ENCODE measurements around the gene CD200. TPM values are rescaled to one million over a fixed set of nuclear protein-coding genes. Genes with fewer than 3 reads are reported as not detected.

Gene CD200
- total RNA-seq, 2 donors from 2014 or later = 2.0 to 2.6 TPM

DNA sequence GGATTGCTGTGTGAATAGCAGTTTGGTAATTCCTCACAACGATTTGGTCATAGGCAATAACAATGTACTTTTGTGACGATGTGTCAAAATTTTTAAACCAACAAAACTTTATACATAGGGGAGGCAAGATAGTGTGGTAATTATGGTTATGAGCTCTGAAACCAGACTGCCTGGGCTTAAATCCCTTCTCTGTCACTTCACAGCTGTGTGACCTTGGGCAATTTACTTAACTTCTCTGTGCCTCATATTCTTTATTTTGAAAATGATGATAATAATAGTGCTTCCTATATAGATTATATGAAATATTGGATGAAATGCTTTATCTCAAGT is 5.7 kb downstream of the CD200 start:
- no peaks in the 10 kb centered on the region for H3K9me3 ChIP-seq
- 72 to 80% methylated on average over 2 of the region's 2 CpGs for WGBS, 2 donors
- no peaks in the 10 kb centered on the region for H3K27me3 ChIP-seq
- TF ChIP-seq, protein P1, sequence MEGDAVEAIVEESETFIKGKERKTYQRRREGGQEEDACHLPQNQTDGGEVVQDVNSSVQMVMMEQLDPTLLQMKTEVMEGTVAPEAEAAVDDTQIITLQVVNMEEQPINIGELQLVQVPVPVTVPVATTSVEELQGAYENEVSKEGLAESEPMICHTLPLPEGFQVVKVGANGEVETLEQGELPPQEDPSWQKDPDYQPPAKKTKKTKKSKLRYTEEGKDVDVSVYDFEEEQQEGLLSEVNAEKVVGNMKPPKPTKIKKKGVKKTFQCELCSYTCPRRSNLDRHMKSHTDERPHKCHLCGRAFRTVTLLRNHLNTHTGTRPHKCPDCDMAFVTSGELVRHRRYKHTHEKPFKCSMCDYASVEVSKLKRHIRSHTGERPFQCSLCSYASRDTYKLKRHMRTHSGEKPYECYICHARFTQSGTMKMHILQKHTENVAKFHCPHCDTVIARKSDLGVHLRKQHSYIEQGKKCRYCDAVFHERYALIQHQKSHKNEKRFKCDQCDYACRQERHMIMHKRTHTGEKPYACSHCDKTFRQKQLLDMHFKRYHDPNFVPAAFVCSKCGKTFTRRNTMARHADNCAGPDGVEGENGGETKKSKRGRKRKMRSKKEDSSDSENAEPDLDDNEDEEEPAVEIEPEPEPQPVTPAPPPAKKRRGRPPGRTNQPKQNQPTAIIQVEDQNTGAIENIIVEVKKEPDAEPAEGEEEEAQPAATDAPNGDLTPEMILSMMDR (IDR thresholded peaks at IDR 0.05) = no peak
- no peak for TF ChIP-seq POLR2A (IDR thresholded peaks at IDR 0.05)
- H3K4me1 ChIP-seq = no peaks in the 10 kb centered on the region
- no peak for DNase-seq
- H3K27ac ChIP-seq = no peak overlapping the region
- H3K4me3 ChIP-seq = no peak overlapping the region
- intact Hi-C loops (cut with DNase I) = no loop called here
- no peak for ATAC-seq
- no peaks in the 10 kb centered on the region for H3K36me3 ChIP-seq (replicated peaks in 1 of 2; ENCODE audit: insufficient read depth in 1 of 2, low read depth in 2 of 2)

DNA sequence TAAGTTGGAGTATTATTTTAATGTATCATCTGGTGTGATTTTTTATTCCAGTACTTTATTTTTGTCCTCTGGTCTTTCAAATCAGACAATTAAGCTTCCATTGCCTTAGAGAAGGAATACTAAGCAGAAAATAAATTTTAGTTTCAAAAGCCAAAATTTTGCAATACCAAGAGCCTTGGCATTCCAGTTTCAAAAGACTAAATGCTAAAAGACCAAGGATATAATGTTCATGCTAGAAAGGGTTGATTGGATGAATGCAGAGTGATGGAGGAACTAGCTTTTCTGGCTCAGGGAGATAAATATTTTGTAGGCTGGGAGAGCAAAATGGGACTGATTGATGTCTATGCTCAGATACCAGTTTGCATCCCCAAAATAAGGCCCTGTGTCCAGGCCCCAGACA is 6.2 kb downstream of the CD200 start:
- Histone ChIP-seq H3K27ac (no peak overlapping the region), H3K27me3 (no peaks in the 10 kb centered on the region), H3K4me3 (no peak overlapping the region), H3K9me3 (no peaks in the 10 kb centered on the region), H3K36me3 (replicated peaks in 1 of 2; ENCODE audit: insufficient read depth in 1 of 2, low read depth in 2 of 2) (no peaks in the 10 kb centered on the region), H3K4me1 (no peaks in the 10 kb centered on the region)
- ATAC-seq = no peak
- TF ChIP-seq, protein P1 (IDR thresholded peaks at IDR 0.05) = no peak
- TF ChIP-seq POLR2A (IDR thresholded peaks at IDR 0.05) = no peak
- no peak for DNase-seq
- intact Hi-C loops (cut with DNase I) = no loop called here

DNA sequence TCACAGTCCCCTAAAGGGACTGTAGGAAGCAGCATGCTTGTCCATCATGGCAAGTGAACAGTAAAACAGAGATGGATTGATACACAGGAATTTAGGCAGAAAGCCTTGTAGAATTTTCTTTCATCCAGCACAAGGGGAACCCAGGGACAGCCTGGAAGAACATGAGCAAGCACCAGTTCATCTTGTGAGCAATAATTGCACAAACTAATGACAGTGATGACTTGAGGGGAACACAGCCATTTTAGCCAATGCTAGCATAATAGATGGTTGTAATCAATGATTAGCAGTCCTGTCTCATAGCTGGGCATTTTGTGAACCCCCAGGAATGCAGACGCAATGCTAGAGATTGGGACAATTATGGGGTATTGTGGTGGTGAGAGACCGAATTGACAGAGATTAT is 6.7 kb downstream of the CD200 start:
- Histone ChIP-seq H3K27ac (no peak overlapping the region), H3K9me3 (no peaks in the 10 kb centered on the region), H3K27me3 (no peaks in the 10 kb centered on the region), H3K4me1 (no peaks in the 10 kb centered on the region), H3K36me3 (replicated peaks in 1 of 2; ENCODE audit: insufficient read depth in 1 of 2, low read depth in 2 of 2) (no peaks in the 10 kb centered on the region), H3K4me3 (no peak overlapping the region)
- intact Hi-C loops (cut with DNase I) = no loop called here
- WGBS, 2 donors = 56 to 78% methylated on average over 2 of the region's 2 CpGs
- DNase-seq (no peak), ATAC-seq (no peak)
- TF ChIP-seq POLR2A (IDR thresholded peaks at IDR 0.05) = no peak
- TF ChIP-seq, protein P1 (IDR thresholded peaks at IDR 0.05) = no peak

DNA sequence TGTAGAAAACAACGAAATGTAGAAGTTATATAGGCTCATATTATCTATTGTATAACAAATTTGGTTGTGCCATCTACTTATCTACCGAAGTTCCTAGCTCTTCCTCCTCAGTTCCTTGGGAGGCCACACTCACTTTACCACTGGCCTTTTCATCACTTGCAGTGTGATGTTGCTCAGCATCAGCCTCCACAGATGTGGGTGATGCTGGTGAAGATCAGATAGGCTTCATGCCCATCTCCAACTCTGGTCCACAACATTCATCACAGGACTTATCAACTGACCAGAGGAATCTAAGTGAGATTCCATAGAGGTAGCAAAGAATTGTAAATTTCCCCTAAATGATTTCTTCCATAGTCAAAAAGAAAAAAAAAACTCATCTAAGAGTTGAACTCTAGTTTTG is 8.4 kb downstream of the CD200 start:
- intact Hi-C loops (cut with DNase I) = no loop called here
- WGBS, 2 donors = 67 to 77% methylated on average over 2 of the region's 2 CpGs
- no peaks in the 10 kb centered on the region for H3K4me1 ChIP-seq

DNA sequence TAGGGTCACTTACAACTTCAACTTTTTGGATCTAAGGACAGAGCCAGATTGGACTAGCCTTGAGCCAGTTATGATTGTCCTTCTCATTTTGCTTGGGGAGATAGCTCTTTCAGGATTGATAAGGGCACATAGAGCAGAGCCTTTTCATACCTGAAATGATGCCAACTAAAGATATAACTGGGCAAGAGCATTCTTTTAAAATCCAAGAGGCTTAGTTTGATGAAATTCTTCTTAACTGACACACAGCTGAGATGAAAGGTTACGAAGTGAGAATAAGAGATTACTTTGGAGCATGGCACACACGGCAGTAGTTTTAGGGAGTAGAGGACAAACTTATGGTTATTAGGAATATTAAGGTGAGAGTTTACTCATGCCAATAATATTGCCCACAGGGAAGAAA is 12.7 kb downstream of the CD200 start:
- H3K27ac ChIP-seq = no peak overlapping the region
- ATAC-seq = no peak

More for the DNA sequence above, 8.4 kb downstream of the CD200 start:
- no peak overlapping the region for H3K27ac ChIP-seq
- no peaks in the 10 kb centered on the region for H3K27me3 ChIP-seq
- no peak for DNase-seq
- no peaks in the 10 kb centered on the region for H3K9me3 ChIP-seq
- no peaks in the 10 kb centered on the region for H3K36me3 ChIP-seq (replicated peaks in 1 of 2; ENCODE audit: insufficient read depth in 1 of 2, low read depth in 2 of 2)
- no peak for ATAC-seq
- no peak for TF ChIP-seq POLR2A (IDR thresholded peaks at IDR 0.05)
- TF ChIP-seq, protein P1 (IDR thresholded peaks at IDR 0.05) = no peak
- H3K4me3 ChIP-seq = no peak overlapping the region

More for the DNA sequence above, 12.7 kb downstream of the CD200 start:
- 81 to 96% methylated on average over 2 of the region's 2 CpGs for WGBS, 2 donors
- no peaks in the 10 kb centered on the region for H3K4me1 ChIP-seq
- no peak for DNase-seq
- TF ChIP-seq, protein P1 (IDR thresholded peaks at IDR 0.05) = no peak
- TF ChIP-seq POLR2A (IDR thresholded peaks at IDR 0.05) = no peak
- no peaks in the 10 kb centered on the region for H3K27me3 ChIP-seq
- no peaks in the 10 kb centered on the region for H3K36me3 ChIP-seq (replicated peaks in 1 of 2; ENCODE audit: insufficient read depth in 1 of 2, low read depth in 2 of 2)
- intact Hi-C loops (cut with DNase I) = no loop called here
- no peak overlapping the region for H3K4me3 ChIP-seq
- no peaks in the 10 kb centered on the region for H3K9me3 ChIP-seq

Data from body of pancreas (tissue), 4 donors.